HAP-1 (cell line): Measurements from ENCODE around the gene HBZ.
"Not testable (repeated sequence)": the region's sequence is repeated elsewhere in the genome, so short reads cannot be mapped to it uniquely, and the experiment has no call there.

Source experiments
- DNase-seq, 2 experiments: peaks; one replicate each; pipeline ENCODE4 v3.0.0-alpha.2; 2016 to 2020; ENCODE audit warnings: low spot score in 2 of 2
- H3K27me3 ChIP-seq: fragments of 250-450 bp; sonication (Bioruptor Pico); 2 replicates; pipeline ENCODE4 v1.5.1; 2020; ENCODE audit warnings: low read depth, mild to moderate bottlenecking, moderate library complexity
- H3K36me3 ChIP-seq: fragments of 250-450 bp; sonication (Bioruptor Pico); replicated peaks from 2 replicates; pipeline ENCODE4 v1.5.1; 2020; ENCODE audit warnings: mild to moderate bottlenecking
- H3K4me1 ChIP-seq: fragments of 250-450 bp; sonication (Bioruptor Pico); 2 replicates; pipeline ENCODE4 v1.5.1; 2020; ENCODE audit warnings: mild to moderate bottlenecking
- H3K4me3 ChIP-seq: fragments of 250-450 bp; sonication (Bioruptor Pico); 2 replicates; pipeline ENCODE4 v1.5.1; 2020; ENCODE audit warnings: mild to moderate bottlenecking, moderate library complexity
- H3K9me3 ChIP-seq: fragments of 250-450 bp; sonication (Bioruptor Pico); 2 replicates; pipeline ENCODE4 v1.5.1; 2020; ENCODE audit warnings: mild to moderate bottlenecking, moderate library complexity
- in situ Hi-C: fragments of 300-500 bp; cut with MboI; formaldehyde crosslinking; loops from 3 replicates; pipeline ENCODE4 v1.14.3; 2020; ENCODE audit warnings: low sequenced_read_pairs, inconsistent platforms, mixed read lengths

HBZ gene

GRCh38 chr16:173928-174769 is 21.7 kb downstream of the HBZ start:
- H3K36me3 ChIP-seq, H3K4me1 ChIP-seq, H3K9me3 ChIP-seq, DNase-seq, H3K4me3 ChIP-seq, in situ Hi-C loops: not testable (repeated sequence)
- H3K27me3 ChIP-seq = peaks cover 21% of the 10 kb centered on the region

- Histone ChIP-seq H3K4me3 (no peak overlapping the region), H3K36me3 (no peaks in the 10 kb centered on the region), H3K27me3 (peaks cover 21% of the 10 kb centered on the region), H3K9me3 (no peaks in the 10 kb centered on the region), H3K4me1 (no peaks in the 10 kb centered on the region; the same call in 1 of the 2 replicates)
- DNase-seq = no peak
- in situ Hi-C loops = no loop called here
Measured at GRCh38 chr16:175011-175949, 22.8 kb downstream of the HBZ start.

- H3K36me3 ChIP-seq, H3K4me3 ChIP-seq, H3K9me3 ChIP-seq, DNase-seq, H3K4me1 ChIP-seq, in situ Hi-C loops: not testable (repeated sequence)
- H3K27me3 ChIP-seq = peaks cover 15% of the 10 kb centered on the region
Measured at GRCh38 chr16:176006-176405, 23.6 kb downstream of the HBZ start.

- H3K4me1 ChIP-seq, H3K4me3 ChIP-seq, H3K9me3 ChIP-seq, DNase-seq, H3K36me3 ChIP-seq, in situ Hi-C loops, H3K27me3 ChIP-seq: not testable (repeated sequence)
Measured at GRCh38 chr16:176477-177382, 24.3 kb downstream of the HBZ start, which contains the start of gene HBA1. TSS of gene HBA1 (plus strand) at chr16:176680. CDS start at chr16:176717, 37 bp downstream.

DNA sequence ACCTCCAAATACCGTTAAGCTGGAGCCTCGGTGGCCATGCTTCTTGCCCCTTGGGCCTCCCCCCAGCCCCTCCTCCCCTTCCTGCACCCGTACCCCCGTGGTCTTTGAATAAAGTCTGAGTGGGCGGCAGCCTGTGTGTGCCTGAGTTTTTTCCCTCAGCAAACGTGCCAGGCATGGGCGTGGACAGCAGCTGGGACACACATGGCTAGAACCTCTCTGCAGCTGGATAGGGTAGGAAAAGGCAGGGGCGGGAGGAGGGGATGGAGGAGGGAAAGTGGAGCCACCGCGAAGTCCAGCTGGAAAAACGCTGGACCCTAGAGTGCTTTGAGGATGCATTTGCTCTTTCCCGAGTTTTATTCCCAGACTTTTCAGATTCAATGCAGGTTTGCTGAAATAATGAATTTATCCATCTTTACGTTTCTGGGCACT is 25.0 kb downstream of the HBZ start:
- no peaks in the 10 kb centered on the region for H3K36me3 ChIP-seq
- in situ Hi-C loops = no loop called here
- H3K4me3 ChIP-seq = no peak overlapping the region
- peak in 1 of 2 experiments; percentile 100 for DNase-seq
- peaks cover 9% of the 10 kb centered on the region for H3K27me3 ChIP-seq
- H3K4me1 ChIP-seq = peaks cover 4% of the 10 kb centered on the region
- H3K9me3 ChIP-seq = no peaks in the 10 kb centered on the region

DNA sequence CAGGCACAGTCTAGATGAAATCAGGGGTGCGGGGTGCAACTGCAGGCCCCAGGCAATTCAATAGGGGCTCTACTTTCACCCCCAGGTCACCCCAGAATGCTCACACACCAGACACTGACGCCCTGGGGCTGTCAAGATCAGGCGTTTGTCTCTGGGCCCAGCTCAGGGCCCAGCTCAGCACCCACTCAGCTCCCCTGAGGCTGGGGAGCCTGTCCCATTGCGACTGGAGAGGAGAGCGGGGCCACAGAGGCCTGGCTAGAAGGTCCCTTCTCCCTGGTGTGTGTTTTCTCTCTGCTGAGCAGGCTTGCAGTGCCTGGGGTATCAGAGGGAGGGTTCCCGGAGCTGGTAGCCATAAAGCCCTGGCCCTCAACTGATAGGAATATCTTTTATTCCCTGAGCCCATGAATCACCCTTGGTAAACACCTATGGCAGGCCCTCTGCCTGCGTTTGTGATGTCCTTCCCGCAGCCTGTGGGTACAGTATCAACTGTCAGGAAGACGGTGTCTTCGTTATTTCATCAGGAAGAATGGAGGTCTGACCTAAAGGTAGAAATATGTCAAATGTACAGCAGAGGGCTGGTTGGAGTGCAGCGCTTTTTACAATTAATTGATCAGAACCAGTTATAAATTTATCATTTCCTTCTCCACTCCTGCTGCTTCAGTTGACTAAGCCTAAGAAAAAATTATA is 25.7 kb downstream of the HBZ start:
- peaks cover 4% of the 10 kb centered on the region for H3K4me1 ChIP-seq
- no peak for DNase-seq
- H3K4me3 ChIP-seq = no peak overlapping the region
- H3K36me3 ChIP-seq = no peaks in the 10 kb centered on the region
- H3K9me3 ChIP-seq = no peaks in the 10 kb centered on the region
- in situ Hi-C loops = no loop called here
- H3K27me3 ChIP-seq = peaks cover 9% of the 10 kb centered on the region

DNA sequence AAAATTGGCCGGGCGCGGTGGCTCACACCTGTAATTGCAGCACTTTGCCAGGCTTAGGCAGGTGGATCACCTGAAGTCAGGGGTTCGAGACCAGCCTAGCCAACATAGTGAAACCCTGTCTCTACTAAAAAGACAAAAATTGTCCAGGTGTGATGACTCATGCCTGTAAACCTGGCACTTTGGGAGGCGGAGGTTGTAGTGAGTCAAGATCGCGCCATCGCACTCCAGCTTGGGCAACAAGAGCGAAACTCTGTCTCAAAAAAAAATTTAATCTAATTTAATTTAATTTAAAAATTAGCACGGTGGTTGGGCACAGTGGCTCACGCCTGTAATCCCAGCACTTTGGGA is 26.2 kb downstream of the HBZ start:
- no peaks in the 10 kb centered on the region for H3K36me3 ChIP-seq
- H3K4me1 ChIP-seq = peaks cover 4% of the 10 kb centered on the region
- H3K27me3 ChIP-seq = peaks cover 7% of the 10 kb centered on the region
- H3K9me3 ChIP-seq = no peaks in the 10 kb centered on the region
- H3K4me3 ChIP-seq = no peak overlapping the region
- in situ Hi-C loops = no loop called here
- no peak for DNase-seq

DNA sequence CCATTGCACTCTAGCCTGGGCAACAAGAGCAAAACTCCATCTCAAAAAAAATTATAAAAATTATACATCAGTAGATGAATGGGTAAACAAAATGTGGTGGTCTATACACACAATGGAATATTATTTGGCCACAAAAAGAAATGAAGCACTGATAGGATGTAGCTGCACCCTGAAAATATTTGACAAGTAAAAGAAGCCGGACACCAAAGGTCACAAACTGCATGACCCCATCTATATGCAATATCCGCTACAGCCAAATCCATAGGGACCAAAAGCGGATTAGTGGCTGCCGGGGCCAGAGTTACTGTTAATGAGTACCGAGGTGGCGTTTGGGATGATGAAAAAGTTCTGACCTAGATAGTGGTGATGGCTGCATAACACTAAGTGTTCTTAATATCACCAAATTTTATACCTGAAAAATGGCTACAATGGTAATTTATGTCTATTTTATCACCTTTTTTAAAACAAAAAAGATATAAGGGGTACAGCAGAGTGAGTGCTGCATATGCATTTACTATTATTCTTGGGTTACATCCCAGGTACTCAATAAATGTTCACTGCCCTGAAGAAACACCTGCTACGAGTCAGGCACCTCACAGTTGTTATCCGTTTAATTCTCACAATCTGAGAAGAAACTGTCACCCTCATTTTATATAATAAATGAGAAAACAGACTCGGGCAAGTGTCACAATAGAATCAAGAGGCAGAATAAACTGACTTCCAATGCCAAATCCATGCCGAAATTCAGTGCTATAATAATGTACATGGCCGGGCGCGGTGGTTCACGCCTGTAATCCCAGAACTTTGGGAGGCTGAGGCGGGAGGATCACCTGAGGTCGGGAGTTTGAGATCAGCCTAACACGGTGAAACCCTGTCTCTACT is 27.0 kb downstream of the HBZ start:
- H3K4me1 ChIP-seq = peaks cover 4% of the 10 kb centered on the region
- in situ Hi-C loops = loop anchor here (5.0 kb wide), 1 partner anchor 72 kb away; no protein-coding TSS in a partner anchor
- H3K4me3 ChIP-seq = peak overlapping the region; percentile 50
- peaks cover 7% of the 10 kb centered on the region for H3K27me3 ChIP-seq
- H3K36me3 ChIP-seq = 0 out of 2 replicates have a peak, but pooled peaks cover 2% of the 10 kb centered on the region
- H3K9me3 ChIP-seq = no peaks in the 10 kb centered on the region
- DNase-seq = no peak

- peak within 1 kb of the TSS; percentile 50 for H3K4me3 ChIP-seq
- 0 out of 2 replicates have a peak, but pooled peaks cover 4% of the 10 kb centered on the region for H3K36me3 ChIP-seq
- peaks cover 5% of the 10 kb centered on the region for H3K27me3 ChIP-seq
- H3K9me3 ChIP-seq = no peaks in the 10 kb centered on the region
- H3K4me1 ChIP-seq = peaks cover 4% of the 10 kb centered on the region
- in situ Hi-C loops = loop anchor here (5.0 kb wide), 1 partner anchor 73 kb away; no protein-coding TSS in a partner anchor
- peak; percentile 52 to 82 for DNase-seq
Measured at GRCh38 chr16:180101-180675, 27.7 kb downstream of the HBZ start, which contains the start of gene HBQ1. TSS of gene HBQ1 (plus strand) at chr16:180459. CDS start at chr16:180487, 28 bp downstream.

- in situ Hi-C loops = loop anchor here (5.0 kb wide), 1 partner anchor 74 kb away; no protein-coding TSS in a partner anchor
- Histone ChIP-seq H3K27me3 (no peaks in the 10 kb centered on the region), H3K4me3 (peak overlapping the region; percentile 50), H3K4me1 (peaks cover 4% of the 10 kb centered on the region), H3K9me3 (no peaks in the 10 kb centered on the region), H3K36me3 (0 out of 2 replicates have a peak, but pooled peaks cover 8% of the 10 kb centered on the region)
- DNase-seq = peak; percentile 72 to 82
Measured at GRCh38 chr16:180681-181564, 28.5 kb downstream of the HBZ start.
